Neural progenitor cell (in vitro differentiated cells): ENCODE data around the gene TTC31.

Experiments
- CTCF ChIP-seq: fragments of 200-600 bp; sonication (generic); IDR thresholded peaks from 2 replicates; pipeline ENCODE4 v1.5.1; 2017; ENCODE audit warnings: antibody characterized with exemption, mild to moderate bottlenecking
- EZH2 ChIP-seq: fragments of 200-600 bp; sonication (generic); IDR thresholded peaks from 2 replicates; pipeline ENCODE4 v1.6.1; 2017; ENCODE audit warnings: antibody characterized with exemption, mild to moderate bottlenecking, moderate library complexity

GRCh38 chr2:74498500-74499266 is 15.8 kb downstream of the TTC31 start:
- no peak for TF ChIP-seq CTCF
- TF ChIP-seq EZH2, result peak; percentile 29
